Measurements from ENCODE around the gene ICE2.

ICE2 gene

DNA sequence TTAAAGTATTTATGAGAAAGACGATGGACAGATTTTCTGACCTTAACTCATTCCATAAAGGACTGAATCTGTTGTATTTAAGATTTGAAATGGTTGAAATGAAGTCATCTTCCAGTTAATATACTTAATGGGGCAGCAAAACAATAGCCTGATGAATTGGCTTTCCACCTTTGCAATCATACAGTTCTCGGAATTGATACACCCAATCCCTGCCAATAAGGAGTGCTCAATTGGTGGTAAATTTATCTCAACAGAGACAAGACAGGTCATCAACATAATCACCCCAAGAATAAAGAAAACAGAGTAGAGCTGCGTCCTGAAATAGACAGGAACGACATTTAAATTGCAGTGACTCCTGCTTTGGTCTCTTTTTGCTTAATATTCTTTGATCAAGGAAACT is 92.3 kb downstream of the ICE2 start:
- no peak for DNase-seq

DNA sequence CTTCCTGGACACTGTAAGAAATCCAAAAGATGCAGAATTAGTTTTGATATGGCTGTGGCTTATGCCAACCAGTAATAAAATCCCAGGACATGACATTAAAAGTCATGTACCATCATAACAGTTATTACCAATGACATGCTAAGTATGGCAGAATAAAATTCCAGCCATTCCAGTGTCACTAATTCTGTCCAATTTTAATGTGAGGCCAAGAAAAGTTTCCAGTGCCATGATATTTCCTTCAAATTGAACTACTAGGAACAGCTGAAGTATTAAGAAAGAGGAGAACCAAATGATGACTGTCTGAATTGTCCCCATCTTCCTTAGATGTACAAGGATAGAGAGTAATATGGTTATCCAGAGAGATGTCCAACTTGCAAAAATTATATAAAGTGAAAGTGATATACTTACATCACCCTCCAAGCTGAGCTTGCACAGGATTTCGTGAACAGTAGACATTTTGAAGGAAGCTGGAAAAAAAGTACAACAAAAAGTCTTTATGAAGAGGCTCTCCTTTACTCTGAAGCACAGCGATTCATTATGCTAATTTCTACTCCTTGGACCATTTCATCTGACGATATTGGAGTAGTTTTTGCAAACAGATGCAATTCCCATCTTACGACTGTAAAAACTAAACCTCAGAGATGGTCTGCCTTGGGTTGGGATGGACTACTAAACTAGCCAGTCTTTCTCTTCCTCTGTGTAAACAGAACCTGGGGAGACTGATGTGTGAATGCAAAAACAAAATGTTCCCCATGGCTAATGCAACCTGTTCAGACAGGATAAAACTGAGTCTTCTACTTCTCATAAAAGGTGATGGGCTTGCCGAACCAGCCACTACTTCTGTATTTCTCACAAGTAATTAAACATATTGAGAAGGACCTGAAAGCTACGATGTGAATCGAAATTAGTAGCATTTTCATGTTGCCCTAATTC is 93.1 kb downstream of the ICE2 start:
- no peak for DNase-seq

DNA sequence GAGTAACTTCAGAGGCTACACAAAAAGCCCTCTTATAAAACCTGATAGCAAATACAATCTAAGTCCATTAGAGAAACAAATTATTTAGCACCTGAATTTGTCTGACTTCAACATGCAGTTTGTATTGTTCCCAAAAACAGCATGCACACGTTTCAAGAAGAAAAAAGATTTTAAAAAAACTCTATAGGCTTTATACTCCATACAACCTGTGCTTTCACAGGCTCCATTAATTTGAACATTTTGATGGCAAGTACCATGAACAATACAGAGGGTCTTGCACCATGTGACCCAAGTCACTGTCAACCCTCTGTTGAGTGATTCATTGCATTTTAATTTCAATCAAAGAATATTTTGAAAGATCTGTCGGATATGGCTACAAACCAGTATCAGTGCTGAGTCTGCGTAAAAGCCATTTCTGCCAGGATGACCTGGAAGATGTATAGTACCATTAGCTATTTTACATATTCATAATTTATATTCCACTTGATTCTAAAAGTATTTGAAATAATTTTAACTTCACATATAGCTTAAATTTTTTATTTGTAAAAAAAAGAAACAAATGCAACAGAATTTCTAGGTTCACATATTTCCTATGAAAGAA is 94.3 kb downstream of the ICE2 start:
- no peak for DNase-seq

DNA sequence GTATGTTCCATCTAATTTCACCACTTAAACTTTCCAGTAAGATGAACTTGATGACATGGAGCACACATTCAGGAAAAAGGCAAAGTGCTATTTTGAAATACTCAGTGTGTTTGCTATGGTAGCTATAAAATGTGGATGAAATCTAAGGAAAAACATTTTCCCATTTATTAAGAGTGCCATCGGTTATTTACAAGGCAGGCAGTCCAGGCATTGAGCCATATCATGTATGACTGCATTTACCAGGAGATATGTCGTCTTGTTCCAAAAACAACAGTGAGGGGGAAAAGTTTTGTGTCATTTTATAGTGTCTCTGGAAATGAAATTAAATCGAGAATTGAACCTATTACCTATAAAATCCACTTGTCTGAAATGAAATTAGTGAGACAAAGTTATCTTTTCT is 94.9 kb downstream of the ICE2 start:
- no peak for DNase-seq

DNA sequence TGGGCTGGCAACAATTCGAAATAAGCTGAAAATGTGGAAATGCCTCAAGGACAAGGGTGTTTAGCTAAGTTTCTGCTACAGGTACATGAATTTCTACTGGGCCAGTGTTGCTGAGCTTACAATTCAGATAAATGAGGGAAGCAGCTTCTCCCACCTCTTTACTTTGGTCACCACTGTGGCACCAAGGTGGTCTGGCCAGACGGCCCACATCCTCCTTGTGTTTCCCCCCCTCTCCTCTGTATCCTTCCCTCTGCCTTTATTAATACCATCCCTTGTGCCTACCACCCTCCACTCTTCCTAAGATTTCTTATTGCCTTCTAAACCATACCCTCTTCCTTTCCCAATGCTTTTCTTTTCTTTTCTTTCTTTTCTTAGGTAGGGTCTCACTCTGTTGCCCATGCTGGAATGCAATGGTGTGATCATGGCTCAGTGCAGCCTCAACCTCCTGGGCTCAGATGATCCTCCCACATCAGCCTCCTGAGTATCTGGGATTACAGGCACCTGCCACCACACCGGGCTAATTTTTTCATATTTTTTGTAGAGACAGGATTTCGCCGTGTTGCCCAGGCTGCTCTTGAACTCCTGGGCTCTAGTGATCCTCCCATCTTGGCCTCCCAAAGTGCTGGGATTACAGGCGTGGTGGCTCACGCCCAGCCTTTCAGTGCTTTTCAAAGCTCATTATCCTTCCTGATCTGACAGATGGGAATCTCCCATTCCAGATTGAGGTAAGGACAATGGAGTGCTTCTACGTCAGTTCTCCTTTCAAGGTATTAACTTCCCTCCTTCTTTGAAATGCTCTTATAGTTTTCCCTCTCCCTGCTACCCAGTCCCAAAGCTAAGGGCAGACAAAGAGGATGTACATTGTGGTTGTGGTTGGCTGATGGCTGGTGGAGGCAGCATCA is 95.9 kb downstream of the ICE2 start:
- no peak for DNase-seq

DNA sequence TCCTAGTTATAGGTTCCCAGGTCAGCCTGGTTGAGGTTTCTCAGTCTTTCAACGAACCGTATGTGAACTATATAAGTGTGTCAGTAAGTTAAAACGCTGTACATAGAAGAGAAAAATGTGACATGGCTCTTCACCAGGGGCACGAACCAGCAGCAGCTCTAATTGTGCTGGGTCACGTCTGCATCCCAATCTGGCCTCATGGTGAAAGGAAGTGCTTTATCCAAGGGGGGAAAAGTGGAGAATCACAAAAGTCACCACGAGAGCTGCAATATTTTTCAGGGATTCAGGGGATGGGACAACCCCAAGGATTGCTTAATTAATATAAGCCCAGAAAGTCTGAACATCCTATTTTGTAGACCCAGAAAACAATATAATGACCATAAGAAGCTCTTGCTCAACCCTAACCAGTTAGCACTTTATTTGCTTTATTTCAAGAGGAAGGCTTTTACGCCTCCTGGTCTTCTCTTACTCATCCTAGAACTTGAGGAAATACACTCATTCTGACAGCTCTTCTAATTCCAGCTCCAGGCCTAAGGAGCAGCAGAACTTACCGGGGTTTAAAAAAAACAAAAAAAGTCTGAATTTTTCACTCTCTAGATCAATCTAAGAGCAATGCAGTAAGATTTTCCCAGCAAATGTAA is 97.7 kb downstream of the ICE2 start:
- DNase-seq = no peak

DNA sequence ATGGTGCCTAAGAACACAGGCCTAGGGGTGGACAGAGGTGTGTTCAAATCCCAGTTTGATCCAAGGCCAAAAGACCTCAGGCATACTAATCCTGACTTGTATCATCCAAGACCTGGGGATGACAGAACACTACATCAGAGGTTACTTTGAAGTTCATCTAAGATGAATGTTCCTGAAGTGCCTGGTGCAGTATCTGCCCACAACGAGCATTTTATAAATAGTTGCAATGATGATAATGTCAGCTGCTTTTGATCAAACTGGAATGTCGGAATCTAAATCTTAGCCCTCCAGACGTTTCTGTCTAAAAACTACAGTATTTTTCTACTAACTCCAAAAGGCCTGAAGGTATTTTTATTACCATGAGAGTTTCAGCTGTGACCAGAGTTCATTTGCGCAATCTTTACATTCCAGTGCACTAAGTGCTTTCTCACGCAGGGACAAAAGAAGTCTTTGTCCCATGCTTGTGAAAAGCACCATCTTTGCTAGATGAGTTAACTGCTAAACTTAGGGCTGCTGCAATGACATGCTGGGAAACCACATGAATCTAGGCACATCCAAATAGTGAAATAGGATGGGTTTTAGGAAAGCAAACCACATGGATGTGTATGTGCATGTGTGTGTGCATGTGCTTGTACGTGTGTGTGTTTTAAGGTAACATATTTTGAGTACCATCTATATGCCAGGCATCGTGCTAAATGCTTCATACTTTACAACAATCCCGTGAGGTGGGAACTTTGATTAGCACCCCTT is 99.2 kb downstream of the ICE2 start:
- DNase-seq = no peak

DNA sequence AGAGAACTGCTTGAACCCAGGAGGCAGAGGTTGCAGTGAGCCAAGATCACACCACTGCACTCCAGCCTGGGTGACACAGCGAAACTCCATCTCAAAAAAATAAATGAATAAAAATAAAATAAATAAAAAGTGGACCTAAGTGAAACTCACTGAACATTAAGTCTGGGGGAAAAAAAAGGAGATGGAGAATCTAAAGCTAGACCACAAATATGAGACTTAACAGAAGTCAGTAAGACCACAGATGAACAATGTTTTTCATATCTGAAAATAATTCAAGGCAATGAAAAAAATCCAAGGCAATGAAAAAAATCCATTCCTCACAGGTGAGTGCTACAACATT is 99.8 kb downstream of the ICE2 start:
- no peak for DNase-seq

DNA sequence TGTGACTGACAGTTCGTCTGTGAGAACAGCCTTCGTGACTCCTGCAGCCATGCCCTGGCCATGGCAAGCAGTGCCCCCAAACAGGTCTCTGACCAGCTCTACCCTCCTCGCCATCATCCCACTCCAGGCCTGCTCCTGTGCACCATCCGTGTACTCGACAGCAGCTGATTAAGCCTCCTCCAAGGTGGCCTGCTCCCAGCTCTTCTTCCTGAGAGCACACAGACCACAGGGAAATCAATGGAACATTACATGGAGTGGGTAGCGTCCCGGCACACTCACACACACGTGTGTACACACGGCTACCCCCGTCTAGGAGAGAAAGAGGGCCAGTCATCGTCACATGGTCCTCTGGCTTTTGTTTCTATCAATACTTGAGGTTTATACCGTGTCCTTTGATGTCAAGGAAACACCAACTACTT is 102.3 kb downstream of the ICE2 start:
- peak; percentile 23 for DNase-seq

DNA sequence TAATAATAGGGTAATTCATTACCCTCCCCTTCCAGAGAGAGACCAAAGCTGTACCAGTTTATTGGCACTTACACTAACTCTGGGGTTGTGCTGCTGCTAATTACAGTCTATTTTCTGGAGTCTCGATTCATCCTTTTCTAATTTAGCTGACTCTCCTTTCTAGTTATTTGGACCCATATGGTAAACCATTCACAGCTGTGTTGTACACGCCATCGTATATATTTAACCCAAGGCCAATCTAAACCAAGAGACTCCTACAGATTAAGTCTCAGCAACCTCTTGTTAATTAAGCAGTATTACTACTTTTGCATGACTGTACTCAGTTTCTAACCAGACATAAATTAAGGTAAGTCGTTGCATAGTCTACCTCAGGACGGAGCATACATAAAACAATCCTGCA is 103.6 kb downstream of the ICE2 start:
- no peak for DNase-seq

DNA sequence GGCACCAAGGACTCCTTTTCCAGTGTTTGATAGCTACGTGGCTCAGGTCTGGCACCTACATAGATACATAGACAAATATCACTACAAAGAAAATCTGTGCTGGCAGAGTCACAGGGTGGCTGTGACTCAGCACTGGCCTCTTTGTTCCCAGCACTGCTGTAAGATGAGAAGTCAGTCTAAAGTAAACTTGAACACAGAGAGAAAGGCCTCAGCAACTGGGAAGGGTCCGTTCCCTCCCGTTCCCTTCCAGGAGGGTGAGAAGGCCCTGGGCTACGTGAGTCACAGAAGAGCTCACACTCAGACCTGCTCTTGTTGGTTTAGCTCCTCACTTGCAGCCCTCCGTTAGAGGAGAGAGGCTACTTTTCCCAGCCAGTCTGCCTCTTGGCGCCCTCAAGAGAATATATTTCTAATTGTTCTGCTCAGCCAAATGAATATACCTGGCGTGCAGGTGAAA is 104.3 kb downstream of the ICE2 start:
- peak; percentile 89 for DNase-seq

DNA sequence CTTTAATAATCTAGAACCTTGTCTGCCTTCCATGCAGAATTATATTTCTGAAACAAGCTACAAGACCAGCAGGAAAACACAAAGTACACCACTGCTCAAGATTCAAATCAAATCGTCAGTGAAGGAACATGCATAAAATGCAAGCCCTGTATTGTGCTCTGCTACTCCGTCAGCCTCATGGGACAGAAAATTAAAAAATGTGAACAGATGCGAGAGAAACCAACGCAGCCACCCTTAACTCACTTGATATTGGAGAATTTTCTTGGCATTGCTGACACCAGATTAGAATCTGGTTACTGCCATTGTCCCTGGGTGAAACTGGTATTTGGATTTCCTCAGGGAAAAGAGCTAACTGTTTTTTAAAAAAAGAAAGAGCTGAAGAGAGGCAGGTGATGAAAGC is 104.7 kb downstream of the ICE2 start:
- DNase-seq = no peak

DNA sequence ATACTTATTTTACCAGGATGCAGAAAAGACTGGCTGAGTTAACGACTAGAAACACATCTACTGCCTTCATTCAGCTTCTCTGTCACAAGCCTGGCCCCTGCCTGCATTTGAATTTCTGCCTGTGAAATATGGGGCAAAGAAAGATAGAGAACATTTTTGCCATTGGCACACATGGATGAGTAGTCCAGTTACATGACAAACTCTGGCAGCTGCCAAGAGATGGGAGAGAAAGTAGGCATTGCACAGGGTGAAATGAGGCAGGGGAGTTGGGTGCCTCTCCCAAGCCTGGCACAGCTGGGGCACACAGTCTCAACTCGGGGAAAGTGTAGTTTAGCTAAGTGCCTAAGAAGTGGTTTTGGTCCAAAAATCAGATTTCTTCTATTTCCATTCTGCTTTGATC is 105.2 kb downstream of the ICE2 start:
- DNase-seq = no peak

DNA sequence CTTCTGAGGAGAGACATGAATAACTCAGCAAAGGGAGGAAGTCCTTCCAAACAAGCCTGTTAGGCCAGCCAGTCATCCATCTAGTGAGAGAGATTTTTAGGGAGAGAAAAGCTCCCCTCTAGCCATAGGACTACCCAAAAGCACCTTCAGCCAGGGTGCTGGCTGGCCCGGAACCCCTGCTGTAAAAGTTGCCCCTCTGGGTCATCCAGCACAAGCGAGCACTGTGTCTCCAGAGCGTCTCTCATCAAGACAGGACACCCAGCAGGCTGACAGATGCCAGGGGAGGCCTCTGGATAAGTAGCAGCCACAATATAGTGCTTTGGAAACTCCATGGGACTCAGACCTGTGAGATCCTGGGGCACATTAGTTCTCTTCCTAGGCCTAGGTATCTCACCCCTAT is 105.6 kb downstream of the ICE2 start:
- DNase-seq = no peak

DNA sequence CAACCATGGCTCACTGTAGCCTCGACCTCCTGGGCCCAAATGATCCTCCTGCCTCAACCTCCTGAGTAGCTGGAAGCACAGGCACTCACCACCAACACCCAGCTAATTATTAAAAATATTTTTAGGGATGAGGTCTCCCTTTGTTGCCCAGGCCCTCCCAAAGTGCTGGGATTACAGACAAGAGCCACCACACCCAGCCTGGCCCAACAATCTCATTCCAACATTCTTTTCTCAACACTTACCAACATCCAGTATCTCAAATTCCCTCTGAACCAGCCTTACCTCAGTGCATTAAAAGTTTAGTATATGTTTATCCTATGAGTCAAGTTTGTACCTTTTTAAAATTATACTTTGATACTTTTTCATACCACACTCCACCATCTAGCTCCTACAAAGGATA is 106.2 kb downstream of the ICE2 start:
- no peak for DNase-seq

DNA sequence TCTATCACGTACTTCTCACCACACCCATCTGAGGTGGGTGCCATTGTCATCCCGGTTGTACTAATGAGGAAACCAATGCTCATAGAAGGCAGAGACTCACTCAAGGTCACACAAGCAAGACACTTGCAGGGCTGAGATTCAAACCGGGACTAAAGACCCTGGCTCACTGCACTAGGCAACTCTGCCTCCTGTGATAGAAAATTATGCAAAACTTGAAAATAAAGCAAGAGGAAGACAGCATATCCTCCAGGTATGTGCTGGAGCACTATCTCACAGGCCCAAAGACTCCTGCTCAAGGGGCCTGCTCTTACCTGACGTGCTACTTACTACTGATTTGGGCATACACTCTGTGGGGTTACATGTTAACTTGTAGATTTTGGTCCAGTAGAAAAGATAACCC is 106.7 kb downstream of the ICE2 start:
- no peak for DNase-seq

DNA sequence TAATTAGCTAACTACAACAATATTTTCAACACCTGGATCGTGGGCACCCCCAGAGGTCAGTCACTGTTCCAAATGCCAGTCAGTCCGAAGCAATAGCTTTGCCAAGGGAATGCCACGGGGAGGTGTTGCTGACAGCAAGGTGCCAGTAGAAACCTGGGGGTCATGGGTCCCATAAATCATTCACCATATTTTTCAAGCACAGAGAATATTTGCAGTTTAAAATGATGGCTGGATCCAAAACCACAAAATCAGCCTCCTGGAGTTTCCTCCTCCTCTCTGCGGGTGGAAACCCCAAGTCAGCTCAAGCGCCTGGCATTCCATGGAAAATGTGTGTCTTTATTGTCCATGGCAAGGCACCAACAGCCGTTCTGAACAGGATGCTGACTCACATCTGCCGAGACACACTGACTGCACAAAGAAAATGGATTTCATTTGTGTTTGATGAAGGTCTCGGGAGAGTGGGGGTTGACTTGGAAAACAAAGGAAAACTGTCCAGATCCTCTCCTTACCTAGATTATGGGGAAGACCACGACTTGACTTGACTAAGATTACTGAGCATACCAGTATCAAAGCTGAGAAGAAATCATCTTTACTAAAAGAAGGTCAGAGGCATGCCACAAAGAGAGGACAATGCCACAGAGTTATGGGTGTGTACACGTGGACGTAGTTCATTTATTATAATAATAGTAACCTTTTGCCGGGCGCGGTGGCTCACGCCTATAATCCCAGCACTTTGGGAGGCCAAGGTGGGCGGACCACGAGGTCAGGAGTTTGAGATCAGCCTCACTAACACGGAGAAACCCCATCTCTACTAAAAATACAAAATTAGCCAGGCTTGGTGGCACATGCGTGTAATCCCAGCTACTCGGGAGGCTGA is 107.5 kb downstream of the ICE2 start:
- no peak for DNase-seq

DNA sequence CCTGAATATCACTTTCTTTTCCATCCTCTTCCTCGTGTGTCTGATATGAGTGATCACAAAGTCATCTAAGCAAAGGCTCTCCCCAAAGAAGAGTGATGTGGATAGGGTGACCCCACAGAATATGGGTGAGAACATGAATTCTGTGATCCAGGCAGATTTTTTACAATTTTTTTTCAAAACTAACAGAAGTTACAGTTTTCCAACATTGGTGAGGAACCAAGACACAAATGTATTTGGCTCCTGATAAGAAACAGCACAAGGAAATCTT is 108.1 kb downstream of the ICE2 start:
- DNase-seq = no peak

DNA sequence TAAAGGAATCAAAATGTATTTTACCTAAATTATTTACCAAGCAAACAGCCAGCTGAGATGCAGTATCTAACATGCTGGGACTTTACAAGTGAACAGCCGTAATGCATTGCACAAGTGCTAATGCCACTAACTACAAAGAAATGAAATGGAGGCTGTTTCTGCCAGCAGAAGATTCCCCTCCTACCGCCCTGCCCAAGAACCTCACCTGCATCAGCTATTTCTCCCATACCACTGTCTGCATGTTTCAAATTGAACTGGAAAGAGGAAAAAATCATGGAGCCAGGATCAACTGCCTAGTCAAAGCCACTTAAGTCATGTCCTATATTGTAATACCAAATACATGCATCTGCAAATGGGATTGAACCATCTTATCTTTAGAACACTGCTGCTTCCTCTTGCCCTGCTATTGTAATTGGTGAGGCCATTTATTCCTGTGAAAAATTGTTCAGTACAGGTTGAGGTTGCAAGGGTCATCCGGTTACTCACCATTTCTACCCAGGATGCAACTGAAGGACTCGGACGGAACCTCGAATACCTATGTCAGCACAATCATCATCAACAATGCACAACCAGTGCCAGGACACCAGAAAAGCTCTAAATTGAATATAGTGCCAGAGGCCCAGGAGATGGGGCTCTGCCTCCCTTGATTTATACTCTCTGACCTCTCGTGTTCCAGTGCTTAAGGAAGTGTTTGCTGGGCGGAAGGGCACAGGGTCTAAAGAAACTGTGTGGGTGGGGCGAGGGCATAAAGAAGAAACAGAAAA is 108.7 kb downstream of the ICE2 start:
- no peak for DNase-seq

DNA sequence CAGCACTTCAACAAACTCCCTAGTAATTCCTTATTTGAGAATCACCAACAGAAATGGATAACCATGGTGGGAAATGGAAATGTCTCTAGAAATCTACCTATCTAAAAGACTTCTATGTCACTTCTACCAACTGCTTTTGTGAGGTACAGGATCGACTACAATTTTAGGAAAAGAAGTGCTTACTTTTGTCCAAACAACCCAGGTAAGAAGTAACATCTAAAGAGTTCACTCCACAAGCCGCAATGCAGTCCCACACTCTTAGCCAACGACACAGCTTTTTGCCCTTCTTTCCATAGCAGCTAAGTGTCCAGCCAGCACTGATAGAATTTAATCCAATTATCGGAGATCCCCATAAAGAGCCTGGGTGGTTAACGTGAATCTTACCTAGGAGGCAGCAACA is 109.2 kb downstream of the ICE2 start:
- DNase-seq = no peak

Data from NCI-H2029 treated with DMSO at 0.1 percent for 48 hours (cell line).